ENCODE results near the gene TRAF4. TPM values are rescaled to one million over a fixed set of nuclear protein-coding genes. Genes with fewer than 3 reads are reported as not detected.
"Not testable (repeated sequence)": the region's sequence is repeated elsewhere in the genome, so short reads cannot be mapped to it uniquely, and the experiment has no call there.

The TRAF4 gene
- total RNA-seq, 1 donor from 2014 or later, result 24.0 TPM

DNA sequence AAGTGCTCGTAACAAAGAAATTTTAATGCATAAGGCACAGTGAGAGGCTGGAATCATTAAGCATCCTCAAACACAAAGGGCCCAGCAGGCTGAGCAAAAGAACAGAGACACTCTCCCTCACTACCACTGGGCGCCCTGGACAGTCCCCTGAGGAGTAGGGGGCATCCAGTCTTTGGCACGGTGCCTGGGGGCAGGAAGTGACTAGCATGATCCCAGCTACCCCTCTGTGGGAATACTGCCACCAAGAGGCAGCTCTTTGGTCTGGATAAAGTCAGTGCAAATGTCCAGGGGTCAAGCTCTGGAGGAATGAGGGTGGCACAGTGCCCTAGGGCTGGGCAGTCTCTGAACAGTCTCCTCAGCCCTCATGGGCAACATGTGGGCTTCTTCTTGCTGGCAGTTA lies 29.5 kb upstream of the TRAF4 start:
- DNase-seq (ENCODE audit: low read depth in 2 of 2), result no peak

DNA sequence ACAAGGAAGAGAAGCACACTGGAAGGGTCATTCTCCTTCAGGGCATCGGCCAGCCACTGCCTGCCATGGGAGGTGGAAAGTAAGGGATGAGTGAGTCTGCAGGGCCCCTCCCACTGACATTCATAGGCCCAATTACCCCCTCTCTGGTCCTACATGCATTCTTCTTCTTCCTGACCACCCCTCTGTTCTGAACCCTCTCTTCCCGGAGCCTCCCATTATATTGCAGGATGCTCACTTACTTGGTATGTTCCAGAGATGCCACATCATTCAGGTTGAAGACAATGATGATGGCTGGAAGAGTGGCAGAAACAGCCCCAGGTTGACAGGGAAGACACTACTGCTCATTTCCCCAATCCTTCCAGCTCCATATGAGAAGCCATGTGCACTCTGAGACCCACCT lies 28.6 kb upstream of the TRAF4 start:
- no peak for DNase-seq (ENCODE audit: low read depth in 2 of 2)

DNA sequence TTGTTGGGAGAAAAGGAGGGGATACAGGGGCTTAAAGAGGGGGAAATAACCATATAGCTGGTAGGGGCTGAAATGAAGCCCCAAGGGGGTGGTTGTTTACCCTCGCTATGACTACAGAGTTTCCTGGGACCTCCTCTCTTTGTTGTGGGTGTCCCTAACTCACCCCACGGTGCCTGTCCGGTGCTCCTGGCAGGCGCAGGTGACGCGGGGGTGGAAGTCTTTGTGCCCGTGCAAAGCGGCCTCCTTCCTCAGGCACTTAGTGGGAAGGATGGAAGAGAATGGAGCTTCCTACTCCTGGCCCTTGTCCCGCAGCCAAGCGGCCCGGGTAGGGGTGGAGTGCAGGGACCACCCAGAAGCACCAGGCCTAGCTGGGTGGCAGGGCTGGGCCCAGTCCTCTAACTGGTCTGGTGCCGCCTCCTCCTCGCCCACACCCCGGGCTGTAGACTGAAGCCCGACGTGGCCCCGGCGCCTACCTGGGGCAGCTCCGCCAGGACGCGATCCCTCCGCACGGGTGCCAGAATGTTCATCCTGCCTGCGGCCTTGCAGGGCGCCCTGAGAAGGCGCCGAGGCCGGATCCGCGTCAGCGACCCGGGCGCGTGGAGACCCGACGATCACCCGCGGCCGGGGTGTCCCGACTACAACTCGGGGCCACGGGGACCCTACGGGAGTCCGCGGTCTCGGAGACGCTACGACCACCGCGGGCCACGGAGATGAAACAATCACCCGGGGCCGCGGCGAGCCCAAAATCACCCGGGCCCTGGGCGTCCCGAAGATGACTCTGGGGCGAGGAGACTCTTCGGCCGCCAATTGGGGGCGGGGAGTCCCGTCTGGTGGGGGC lies 26.9 kb upstream of the TRAF4 start:
- peak in 1 of 2 donors; percentile 33 for DNase-seq (ENCODE audit: low read depth in 2 of 2)

DNA sequence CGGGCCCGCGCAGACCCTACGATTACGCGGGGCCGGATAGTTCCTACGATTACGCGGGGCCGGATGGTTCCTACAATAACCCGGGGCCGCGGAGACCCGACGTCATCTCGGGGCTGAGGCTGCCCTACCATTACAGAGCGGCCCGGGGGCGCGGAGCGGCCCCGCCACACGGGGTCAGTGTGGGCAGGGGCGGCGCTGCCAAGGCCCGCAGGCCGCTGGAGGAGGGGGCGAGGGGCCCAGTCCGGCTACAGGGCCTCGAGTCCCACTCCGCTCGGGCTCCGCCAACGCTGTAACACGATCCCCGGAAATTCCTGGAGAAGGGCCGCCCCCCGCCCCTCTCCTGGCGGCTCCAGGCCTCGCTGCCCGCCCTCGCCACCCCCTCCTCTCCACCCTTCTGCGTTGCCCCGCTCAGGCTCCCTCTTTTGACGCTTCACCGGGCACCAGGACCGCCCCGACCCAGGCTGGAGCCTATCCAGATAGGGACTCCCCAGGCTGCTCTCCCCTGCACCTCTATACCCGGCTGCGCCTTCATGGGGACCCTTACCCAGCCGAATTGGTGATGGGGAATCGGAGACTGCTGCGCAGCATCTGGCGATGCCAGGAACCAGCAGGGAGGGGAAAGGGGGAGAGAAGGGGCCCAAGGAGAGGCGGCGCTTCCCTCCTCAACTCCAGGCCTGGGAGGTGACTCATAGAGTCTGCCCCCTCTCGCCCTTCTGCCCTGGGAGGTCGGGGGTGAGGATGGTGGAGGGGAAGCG lies 26.1 kb upstream of the TRAF4 start, which contains the start of gene RAB34:
Gene RAB34 (minus strand): TSS at position 291 of the 755 bp plus-strand sequence. CDS start 602 bp downstream, outside the sequence.
- peak in 1 of 2 donors; percentile 70 for DNase-seq (ENCODE audit: low read depth in 2 of 2)

DNA sequence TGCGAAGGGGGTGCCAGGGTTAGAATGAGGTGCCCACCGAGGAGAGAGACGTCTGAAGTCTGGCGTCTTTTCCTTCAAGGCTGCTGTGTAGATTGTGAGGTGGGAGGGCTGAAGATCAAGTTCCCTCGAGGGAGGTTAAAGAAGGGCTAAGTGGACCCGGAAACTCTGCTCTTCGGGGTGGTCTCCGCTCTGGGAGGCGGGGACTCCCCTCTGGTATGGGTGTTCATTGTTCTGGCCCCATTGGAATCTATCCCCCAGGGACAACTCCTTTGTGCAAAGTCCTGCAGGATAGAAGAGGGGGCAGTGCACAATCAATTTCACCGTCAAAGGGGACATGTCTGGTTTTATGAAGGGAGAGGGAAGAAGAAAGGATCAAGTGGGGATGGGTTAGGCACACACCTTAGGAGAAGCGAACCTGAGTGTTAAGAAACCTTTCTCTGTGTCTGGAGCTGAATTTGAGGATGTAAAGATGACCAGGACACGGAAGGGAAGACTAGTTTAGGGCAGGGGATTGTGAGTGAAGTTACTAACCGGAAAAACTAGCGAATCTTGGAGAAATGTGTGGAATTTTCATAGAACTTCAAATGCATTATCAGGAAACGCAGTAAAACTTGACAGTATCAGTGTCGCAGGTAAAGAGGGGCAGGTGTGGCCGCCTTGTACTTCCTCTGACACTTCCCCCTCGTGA lies 25.3 kb upstream of the TRAF4 start:
- DNase-seq (ENCODE audit: low read depth in 2 of 2), result no peak

DNA sequence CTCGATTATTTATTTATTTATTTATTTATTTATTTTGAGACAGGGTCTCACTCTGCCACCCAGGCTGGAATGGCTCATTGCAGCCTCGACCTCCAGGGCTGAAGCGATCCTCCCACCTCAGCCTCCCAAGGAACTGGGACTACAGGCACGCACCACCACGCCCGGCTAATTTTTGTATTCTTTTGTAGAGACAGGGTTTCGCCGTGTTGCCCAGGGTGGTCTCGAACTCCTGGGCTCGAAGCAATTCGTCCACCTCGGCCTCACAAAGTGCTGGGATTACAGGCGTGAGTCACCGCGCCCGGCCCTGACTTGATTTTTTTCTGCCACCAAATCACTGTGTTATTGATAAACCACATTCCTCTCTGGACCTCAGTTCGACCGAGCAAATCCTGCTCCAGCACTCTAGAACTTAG lies 24.8 kb upstream of the TRAF4 start:
- DNase-seq (ENCODE audit: low read depth in 2 of 2), result no peak

DNA sequence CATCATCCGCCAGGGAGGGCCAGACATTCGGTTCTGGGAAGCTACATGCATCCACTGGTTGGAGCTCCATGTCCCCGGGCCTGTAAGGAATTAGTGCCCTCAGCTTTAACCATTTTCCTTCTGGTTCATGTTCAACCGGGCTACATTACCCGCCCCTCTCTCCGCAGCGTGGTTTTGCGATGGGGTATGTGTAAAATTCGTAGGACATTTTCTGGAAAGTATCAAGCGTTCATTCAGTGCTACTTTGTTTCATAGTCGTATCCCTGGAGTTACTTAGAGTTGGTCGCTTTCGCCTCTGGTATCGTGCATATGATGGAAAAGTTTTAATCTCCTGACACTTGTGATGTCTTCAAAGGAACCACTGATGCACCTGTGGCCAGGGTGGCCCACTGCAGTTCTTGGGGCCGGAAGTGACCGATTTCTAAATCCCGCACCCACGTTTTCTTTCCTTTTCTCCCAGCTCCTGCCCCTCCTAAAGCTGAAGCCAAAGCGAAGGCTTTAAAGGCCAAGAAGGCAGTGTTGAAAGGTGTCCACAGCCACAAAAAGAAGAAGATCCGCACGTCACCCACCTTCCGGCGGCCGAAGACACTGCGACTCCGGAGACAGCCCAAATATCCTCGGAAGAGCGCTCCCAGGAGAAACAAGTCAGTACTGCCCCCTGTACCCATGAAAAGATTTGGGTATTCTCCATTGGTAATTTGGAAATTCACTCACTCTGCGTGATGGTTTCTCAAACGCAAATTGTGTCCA lies 23.4 kb upstream of the TRAF4 start:
- no peak for DNase-seq (ENCODE audit: low read depth in 2 of 2)

DNA sequence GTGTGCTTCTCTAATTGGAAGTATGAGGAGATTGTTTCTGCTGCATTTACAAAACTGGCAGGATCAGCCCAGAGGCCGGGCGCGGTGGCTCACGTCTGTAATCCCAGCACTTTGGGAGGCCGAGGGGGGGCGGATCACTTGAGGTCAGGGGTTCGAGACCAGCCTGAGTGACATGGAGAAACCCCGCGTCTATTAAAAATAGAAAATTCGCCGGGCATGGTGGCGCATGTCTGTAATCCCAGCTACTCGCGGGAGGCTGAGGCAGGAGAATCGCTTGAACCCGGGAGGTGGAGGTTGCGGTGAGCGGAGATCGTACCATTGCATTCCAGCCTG lies 22.8 kb upstream of the TRAF4 start:
- not testable (repeated sequence) for DNase-seq (ENCODE audit: low read depth in 2 of 2)

DNA sequence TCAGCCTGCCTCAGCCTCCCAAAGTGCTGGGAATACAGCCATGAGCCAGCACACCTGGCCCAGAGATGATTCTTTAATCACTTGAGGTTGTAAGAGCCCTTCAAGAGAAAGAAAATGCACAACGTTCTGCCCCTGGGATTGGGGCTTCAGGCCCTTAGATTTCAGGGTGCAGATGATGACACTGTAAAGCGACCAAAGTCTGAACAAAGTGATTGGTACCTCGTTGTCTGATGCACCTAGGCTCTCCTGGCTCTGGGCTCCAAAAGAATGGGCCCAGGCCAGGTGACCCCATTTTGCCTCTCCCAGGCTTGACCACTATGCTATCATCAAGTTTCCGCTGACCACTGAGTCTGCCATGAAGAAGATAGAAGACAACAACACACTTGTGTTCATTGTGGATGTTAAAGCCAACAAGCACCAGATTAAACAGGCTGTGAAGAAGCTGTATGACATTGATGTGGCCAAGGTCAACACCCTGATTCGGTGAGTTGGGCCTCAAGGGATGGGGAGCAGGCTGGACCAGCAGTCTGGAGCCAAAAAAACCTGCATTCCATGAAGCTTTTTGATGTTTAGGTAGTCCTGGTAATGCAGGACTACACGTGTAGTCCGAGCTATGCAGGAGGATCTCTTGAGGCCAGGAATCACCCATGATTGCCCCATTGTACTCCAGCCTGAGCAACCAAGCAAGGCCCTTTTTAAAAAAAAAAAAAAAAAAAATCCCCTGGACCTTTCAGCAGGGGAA lies 21.2 kb upstream of the TRAF4 start:
- DNase-seq (ENCODE audit: low read depth in 2 of 2), result no peak

DNA sequence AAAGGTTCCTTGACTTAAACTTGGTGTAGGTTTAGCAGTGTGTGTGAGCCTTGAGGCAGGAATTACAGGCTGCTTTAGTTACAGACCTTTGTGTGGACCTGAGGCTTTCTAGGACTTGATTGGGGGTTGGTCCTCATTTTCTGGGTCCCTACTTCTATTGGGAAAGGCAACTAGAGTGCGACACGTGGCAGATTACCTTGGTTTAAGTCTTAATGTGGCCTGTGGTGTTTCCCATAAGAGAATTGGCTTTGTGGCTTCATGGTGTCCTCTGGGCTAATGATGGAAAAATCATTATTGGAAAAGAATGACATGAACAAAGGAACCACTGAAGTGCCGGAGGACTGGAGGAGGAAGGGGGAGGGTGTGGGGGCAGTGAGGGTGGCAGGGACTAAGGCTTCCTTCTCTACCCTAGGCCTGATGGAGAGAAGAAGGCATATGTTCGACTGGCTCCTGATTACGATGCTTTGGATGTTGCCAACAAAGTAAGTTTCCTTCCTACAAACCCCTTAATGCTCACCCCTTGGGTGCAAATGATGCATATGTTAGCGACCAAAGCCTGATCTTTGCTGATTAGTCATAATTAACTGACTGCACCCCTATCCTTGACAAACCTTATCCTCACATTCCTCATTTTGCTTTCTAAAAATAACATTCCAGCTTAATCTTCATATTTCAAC lies 20.5 kb upstream of the TRAF4 start:
- no peak for DNase-seq (ENCODE audit: low read depth in 2 of 2)

DNA sequence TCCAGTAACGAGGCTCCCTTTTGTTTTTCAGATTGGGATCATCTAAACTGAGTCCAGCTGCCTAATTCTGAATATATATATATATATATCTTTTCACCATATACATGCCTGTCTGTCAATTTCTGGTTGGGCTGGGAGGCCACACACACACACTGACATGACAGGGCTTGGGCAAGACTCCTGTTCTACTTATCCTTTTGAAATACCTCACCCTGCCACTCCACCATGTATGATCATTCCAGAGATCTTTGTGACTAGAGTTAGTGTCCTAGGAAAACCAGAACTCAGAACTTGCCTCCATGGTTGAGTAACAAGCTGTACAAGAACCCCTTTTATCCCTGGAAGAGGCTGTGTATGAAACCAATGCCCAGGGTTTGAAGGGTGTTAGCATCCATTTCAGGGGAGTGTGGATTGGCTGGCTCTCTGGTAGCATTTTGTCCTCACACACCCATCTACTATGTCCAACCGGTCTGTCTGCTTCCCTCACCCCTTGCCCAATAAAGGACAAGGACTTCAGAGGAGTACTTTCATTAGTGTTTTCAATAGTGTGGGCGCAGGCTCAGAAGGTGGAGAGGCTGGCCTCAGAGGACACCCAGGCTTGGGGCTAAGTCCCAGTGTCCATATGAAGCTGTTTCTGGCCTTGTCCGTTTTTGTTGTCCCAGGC lies 19.8 kb upstream of the TRAF4 start:
- DNase-seq (ENCODE audit: low read depth in 2 of 2), result not testable (repeated sequence)

DNA sequence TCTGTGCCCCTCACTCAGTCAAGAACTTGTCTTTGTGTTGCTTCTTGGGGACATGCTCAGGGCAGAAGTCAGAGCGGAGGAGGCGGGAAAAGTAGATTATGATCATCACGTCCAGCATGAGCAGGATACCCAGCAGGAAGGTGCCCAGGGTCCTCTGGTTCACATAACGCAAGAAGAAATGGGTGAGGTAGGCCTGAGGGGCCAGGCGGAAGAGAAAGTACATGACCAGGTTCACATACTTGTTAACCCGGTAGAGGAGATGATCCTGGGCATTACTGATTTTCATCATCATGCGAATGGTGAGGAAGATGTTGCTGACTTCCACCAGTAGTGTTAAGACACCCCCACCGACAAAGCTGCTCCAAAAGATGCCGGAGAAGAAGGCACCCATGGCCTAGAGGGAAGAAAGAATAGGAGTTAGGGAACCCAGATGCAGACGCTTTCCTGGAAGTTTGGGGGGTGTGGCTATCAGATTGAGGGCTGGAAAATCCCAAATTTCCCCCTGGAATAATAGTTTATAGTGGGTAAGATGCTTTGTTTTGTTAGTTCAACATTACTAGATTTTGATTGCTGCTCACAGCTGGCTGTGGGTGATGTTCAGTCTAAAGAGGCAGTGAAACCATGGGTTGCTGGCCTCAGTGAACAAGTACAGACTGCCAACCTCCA lies 19.2 kb upstream of the TRAF4 start:
- no peak for DNase-seq (ENCODE audit: low read depth in 2 of 2)

DNA sequence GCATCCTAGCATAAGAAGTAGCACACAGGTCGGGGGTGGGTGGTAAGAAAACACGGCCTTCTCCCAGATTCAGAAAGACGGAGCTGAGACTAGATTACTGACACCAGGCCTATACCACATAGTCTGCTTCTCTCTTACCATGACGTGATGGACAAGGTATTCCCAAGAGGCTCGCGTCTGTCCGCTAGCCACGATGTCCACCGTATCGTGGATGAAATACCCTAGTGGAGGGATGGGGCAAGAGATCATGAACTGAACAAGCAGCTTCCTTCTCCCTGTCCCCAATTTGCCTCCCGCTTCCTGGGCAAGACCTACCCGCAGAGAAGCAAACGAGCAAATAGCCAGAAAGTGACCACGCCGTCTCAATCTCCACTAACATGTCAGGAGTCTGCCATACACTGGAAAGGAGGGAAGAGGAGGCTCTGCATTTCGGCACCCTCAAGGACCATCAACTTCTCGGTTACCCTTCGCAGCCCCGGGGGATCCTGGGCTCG lies 18.6 kb upstream of the TRAF4 start:
- DNase-seq (ENCODE audit: low read depth in 2 of 2), result peak in 1 of 2 donors; percentile 24

DNA sequence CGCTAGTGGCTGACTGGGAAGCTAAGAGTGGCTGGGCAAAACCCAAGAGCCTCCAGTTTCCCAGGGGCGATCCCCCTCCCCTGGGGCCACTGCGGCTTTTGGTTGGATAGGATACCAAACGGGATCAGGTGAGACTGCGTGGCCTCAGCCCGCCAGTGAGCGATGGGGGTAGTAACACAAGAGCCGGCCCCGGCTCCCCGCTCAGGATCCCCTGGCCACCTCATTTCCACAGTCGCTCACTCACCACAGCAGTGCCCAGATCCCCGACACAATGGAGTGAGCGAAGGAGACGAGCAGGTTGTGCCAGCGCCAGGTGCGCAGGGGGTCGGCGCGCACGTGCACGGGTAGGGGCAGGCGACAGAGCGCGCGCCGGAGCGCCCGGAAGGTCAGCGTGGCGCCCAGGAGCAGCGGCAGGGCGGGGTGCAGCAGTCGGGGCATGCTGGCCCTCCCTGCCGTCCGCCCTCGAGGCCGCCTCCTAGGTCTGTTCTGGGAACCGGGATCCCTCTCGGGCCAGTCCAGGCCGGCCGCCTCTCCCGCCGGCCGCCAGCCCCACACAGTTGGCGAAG lies 18.1 kb upstream of the TRAF4 start:
- peak in 1 of 2 donors; percentile 52 for DNase-seq (ENCODE audit: low read depth in 2 of 2)

DNA sequence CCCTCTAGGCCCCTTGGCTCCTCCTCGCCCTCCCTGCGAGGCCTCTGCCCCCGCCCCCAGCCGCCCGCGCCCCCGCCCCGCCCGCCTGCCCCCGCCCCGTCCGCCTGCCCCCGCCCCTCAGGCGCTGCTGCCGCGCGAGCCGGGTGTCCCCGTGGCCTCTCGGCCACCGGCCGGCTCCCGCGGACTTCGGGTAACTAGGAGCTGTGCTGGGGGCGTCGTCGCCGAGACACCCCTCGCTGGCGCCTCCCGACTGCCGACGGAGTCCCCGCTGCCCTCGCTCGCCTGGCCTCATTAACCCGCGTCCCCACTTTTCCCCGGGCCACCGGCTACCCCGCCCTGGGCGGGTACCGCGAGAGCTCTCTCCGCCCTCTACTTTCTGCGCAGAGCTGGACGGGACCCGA lies 17.6 kb upstream of the TRAF4 start, which contains the start of gene TLCD1:
Gene TLCD1 (minus strand): TSS at position 8 of the 401 bp plus-strand sequence. CDS start 136 bp downstream, outside the sequence.
- DNase-seq (ENCODE audit: low read depth in 2 of 2), result peak in 1 of 2 donors; percentile 50

DNA sequence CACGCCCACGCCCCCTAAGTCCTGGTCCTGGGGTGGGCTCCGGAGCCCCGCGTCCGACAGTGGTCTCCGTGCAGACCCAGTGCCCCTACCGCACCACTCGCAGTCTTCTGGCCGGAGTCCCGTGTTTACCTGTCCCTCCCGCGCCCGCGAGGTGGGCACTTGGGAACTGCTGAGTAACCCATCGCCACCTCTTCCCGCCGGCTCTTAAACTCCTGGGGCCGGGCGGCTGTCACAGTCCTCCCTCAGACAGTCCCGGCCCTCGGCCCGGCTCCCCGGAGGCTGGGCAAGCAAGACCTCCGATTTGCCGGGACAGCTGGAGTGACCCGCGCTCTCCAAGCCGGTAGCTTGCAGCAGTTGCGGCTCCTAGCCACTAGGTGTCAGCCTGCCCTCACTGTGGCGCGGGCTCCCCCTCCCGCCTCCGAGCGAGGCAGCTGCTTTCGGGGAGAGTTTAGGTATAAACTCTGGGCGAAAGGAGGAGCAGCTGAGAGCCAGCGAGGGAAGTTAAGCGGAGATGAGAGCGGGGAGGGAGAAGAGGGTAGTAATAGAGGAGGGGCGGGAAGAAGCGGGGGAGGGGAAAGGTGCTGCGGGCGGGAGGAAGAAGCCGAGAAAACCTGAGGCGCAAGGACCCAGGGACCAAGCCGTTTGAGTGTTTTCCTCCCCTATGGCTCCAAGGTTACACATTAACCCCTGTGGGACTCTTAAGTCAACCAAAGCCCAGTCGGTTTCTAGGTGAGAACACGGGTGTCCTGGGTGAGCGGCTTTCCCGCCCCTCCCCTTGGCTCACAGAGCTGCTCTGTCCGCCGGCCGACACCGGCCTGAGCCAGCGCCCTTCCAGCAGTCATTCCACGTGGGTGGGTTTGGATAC lies 17.0 kb upstream of the TRAF4 start:
- peak; percentile 63 to 89 for DNase-seq (ENCODE audit: low read depth in 2 of 2)

All from dermis microvascular lymphatic vessel endothelial cell (primary cell).